ENCODE data around the gene NR3C1.

NR3C1 gene

DNA sequence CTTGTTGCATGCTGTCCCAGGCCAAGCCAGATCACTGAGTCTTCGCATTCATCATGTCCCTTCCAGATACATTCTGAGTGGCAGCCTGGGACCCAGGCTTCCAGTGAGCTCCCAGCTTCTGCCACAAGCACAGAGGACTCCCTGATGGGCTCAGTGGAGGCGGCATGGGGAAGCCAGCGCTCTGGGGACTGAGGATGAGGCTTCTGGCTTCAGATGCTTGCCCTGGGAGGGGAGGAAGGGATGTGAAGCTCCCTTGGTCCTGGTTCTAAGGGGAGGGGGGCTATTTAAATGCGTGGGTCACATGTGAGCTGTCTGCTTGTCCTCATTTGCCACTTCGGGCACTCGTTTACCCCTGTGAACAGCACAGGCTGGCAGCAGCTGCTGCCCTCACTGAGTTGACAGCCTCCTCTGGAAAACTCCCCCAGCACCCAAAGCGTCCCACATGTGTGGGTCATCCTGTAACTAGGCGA lies 174.0 kb downstream of the NR3C1 start:
- DNase-seq, result no peak

GRCh38 chr5:143228597-143229293 lies 174.7 kb downstream of the NR3C1 start:
- DNase-seq, result no peak
